Mammary epithelial cell (primary cell): ENCODE data around the gene FAM114A1.

Source experiments
- CTCF ChIP-seq, 2 donors: IDR thresholded peaks in 1 of 2; conservative IDR thresholded peaks in 1 of 2; 2 replicates each; pipeline ENCODE4 v1.5.1; 2011 to 2012; ENCODE audit warnings: inconsistent platforms in 2 of 2, low read length in 2 of 2, mild to moderate bottlenecking in 2 of 2, control low read depth in 1 of 2, low read depth in 1 of 2; ENCODE audit not compliant: insufficient read depth in 1 of 2; ENCODE audit errors: extremely low read depth in 1 of 2
- EZH2 ChIP-seq: IDR thresholded peaks from 2 replicates; pipeline ENCODE4 v1.6.1; 2012; ENCODE audit warnings: low read length, inconsistent platforms, borderline replicate concordance

GRCh38 chr4:38837849-38838248 is 29.8 kb upstream of the FAM114A1 start:
- TF ChIP-seq CTCF (conservative IDR thresholded peaks at IDR 0.05 in 1 of 2, IDR thresholded peaks at IDR 0.05 in 1 of 2; ENCODE audit: extremely low read depth in 1 of 2, insufficient read depth in 1 of 2, low read depth in 1 of 2, low read length in 2 of 2) (no peak), EZH2 (no peak)
